Prostate gland (tissue), 2 donors: ENCODE results near the gene HCN4. TPM values are rescaled to one million over a fixed set of nuclear protein-coding genes. Genes with fewer than 3 reads are reported as not detected.
"Not testable (repeated sequence)": the region's sequence is repeated elsewhere in the genome, so short reads cannot be mapped to it uniquely, and the experiment has no call there.

Experiments
- DNase-seq: peaks from one replicate; pipeline ENCODE4 v3.0.0-alpha.2; 2019; ENCODE audit warnings: low spot score
- H3K27ac ChIP-seq, 2 donors: fragments of 200-600 bp; sonication (generic); 2 replicates each; pipeline ENCODE4 v1.5.1; 2017 to 2019
- H3K27me3 ChIP-seq: fragments of 200-600 bp; sonication (generic); replicated peaks from 2 replicates; pipeline ENCODE4 v1.5.1; 2019; ENCODE audit not compliant: insufficient read depth
- H3K36me3 ChIP-seq, 2 donors: fragments of 200-600 bp; sonication (generic); 1 replicate in 1 of 2; 2 replicates in 1 of 2; pipeline versions ENCODE4 v1.5.1 to v1.8.1; 2017 to 2019
- H3K4me1 ChIP-seq: fragments of 200-600 bp; sonication (generic); replicated peaks from 2 replicates; pipeline ENCODE4 v1.5.1; 2019
- H3K4me3 ChIP-seq, 2 donors: fragments of 200-600 bp; sonication (generic); 2 replicates each; pipeline ENCODE4 v1.5.1; 2017 to 2019
- H3K9me3 ChIP-seq: fragments of 200-600 bp; sonication (generic); 2 replicates; pipeline ENCODE4 v1.5.1; 2017
- CTCF ChIP-seq, 4 experiments: fragments of 200-600 bp in 2 of 4; fragments of 450-650 bp in 2 of 4; sonication (generic) in 2 of 4; IDR thresholded peaks; 1 replicate in 3 of 4; 2 replicates in 1 of 4; pipeline ENCODE4 v1.5.1; 2016 to 2019; ENCODE audit warnings: antibody characterized with exemption in 4 of 4, mild to moderate bottlenecking in 2 of 4, moderate library complexity in 2 of 4
- POLR2A ChIP-seq: fragments of 450-650 bp; IDR thresholded peaks from one replicate; pipeline ENCODE4 v1.6.1; 2016; ENCODE audit warnings: antibody characterized with exemption, mild to moderate bottlenecking
- POLR2AphosphoS5 ChIP-seq: sonication (generic); formaldehyde crosslinking; IDR thresholded peaks from one replicate; pipeline ENCODE4 v1.6.1; 2017; ENCODE audit warnings: antibody characterized with exemption
- WGBS: methylation state at CpG from one replicate; pipeline ENCODE4 v1.1.5; 2018; 5-methylcytosine and 5-hydroxymethylcytosine counted together
- intact Hi-C: fragments of 100-400 bp; cut with DNase I; formaldehyde crosslinking; loops from one replicate; pipeline ENCODE4 v1.14.2; 2022
- total RNA-seq, 2 donors: library from RNA; depleted of rRNA; stranded (reverse); fragments of >200 nt; gene quantifications; one replicate each; pipeline ENCODE4 v1.1.0, GENCODE V29; 2016

The HCN4 gene
- total RNA-seq, result 1 to 10 TPM in 1 of 2 donors, under 1 TPM in 1; 0.18 to 6.0 TPM

GRCh38 chr15:73368301-73369136, at the start of gene HCN4:
TSS of gene HCN4 (minus strand) at chr15:73368958. CDS start at chr15:73368270, 688 bp downstream.
- intact Hi-C loops, result no loop called here
- WGBS, result under 1% methylated on average over 40 of the region's 109 CpGs
- Histone ChIP-seq H3K27ac (no peak within 1 kb of the TSS), H3K27me3 (peaks cover 20% of the 10 kb centered on the region), H3K4me1 (peaks cover 6% of the 10 kb centered on the region), H3K9me3 (no peaks in the 10 kb centered on the region), H3K4me3 (peak within 1 kb of the TSS; percentile 18 to 32), H3K36me3 (no peaks in the 10 kb centered on the region)
- DNase-seq, result no peak
- TF ChIP-seq POLR2A, result no peak
- no peak for TF ChIP-seq POLR2AphosphoS5
- TF ChIP-seq CTCF (IDR thresholded peaks at IDR 0.05), result no peak

GRCh38 chr15:73414876-73415275, 46.1 kb upstream of the HCN4 start:
- DNase-seq, result no peak
- no peaks in the 10 kb centered on the region for H3K36me3 ChIP-seq
- TF ChIP-seq POLR2AphosphoS5, result no peak
- no peak for TF ChIP-seq CTCF (IDR thresholded peaks at IDR 0.05)
- TF ChIP-seq POLR2A, result no peak
- H3K27ac ChIP-seq, result no peak overlapping the region
- 76% methylated on average over 3 of the region's 3 CpGs for WGBS
- intact Hi-C loops, result no loop called here
- no peak overlapping the region for H3K4me3 ChIP-seq
- H3K9me3 ChIP-seq, result no peaks in the 10 kb centered on the region
- H3K27me3 ChIP-seq, result no peaks in the 10 kb centered on the region
- H3K4me1 ChIP-seq, result no peaks in the 10 kb centered on the region

- Histone ChIP-seq H3K9me3 (no peaks in the 10 kb centered on the region), H3K4me1 (no peaks in the 10 kb centered on the region), H3K36me3 (no peaks in the 10 kb centered on the region), H3K4me3 (no peak overlapping the region), H3K27me3 (no peaks in the 10 kb centered on the region), H3K27ac (no peak overlapping the region)
- no peak for DNase-seq
- TF ChIP-seq POLR2AphosphoS5 (no peak), POLR2A (no peak), CTCF (IDR thresholded peaks at IDR 0.05) (no peak)
- intact Hi-C loops, result no loop called here
Measured at GRCh38 chr15:73403171-73403570, 34.4 kb upstream of the HCN4 start.

- H3K4me3 ChIP-seq, H3K27me3 ChIP-seq, H3K4me1 ChIP-seq, H3K9me3 ChIP-seq, H3K36me3 ChIP-seq, intact Hi-C loops, DNase-seq, H3K27ac ChIP-seq: not testable (repeated sequence)
- WGBS, result 78% methylated on average over 6 of the region's 6 CpGs
Measured at GRCh38 chr15:73400222-73400621, 31.5 kb upstream of the HCN4 start.

- 70% methylated on average over 4 of the region's 4 CpGs for WGBS
- no peaks in the 10 kb centered on the region for H3K9me3 ChIP-seq
- no peak for DNase-seq
- no peak overlapping the region for H3K4me3 ChIP-seq
- TF ChIP-seq POLR2AphosphoS5, result no peak
- TF ChIP-seq POLR2A, result no peak
- no peak for TF ChIP-seq CTCF (IDR thresholded peaks at IDR 0.05)
- H3K27ac ChIP-seq, result no peak overlapping the region
- H3K36me3 ChIP-seq, result no peaks in the 10 kb centered on the region
- no peaks in the 10 kb centered on the region for H3K27me3 ChIP-seq
- intact Hi-C loops, result no loop called here
- H3K4me1 ChIP-seq, result no peaks in the 10 kb centered on the region
Measured at GRCh38 chr15:73398861-73399260, 30.1 kb upstream of the HCN4 start.
